HUES64 (cell line): ENCODE measurements around the gene TTC8.
"Not testable (repeated sequence)": the region's sequence is repeated elsewhere in the genome, so short reads cannot be mapped to it uniquely, and the experiment has no call there.

Experiments
- H3K27ac ChIP-seq: 2 replicates; pipeline ENCODE4 v1.7.0; 2013; ENCODE audit warnings: low read depth, low read length, inconsistent platforms
- H3K27me3 ChIP-seq: 2 replicates; pipeline ENCODE4 v1.6.1; 2013; ENCODE audit warnings: mild to moderate bottlenecking, low read length; ENCODE audit not compliant: insufficient read depth
- H3K36me3 ChIP-seq: 2 replicates; pipeline ENCODE4 v1.6.1; 2013; ENCODE audit warnings: mild to moderate bottlenecking, low read length; ENCODE audit not compliant: insufficient read depth
- H3K4me1 ChIP-seq: 2 replicates; pipeline ENCODE4 v1.6.1; 2013; ENCODE audit warnings: mild to moderate bottlenecking, low read length, moderate library complexity; ENCODE audit not compliant: insufficient read depth
- H3K4me3 ChIP-seq: 2 replicates; pipeline ENCODE4 v1.5.1; 2013; ENCODE audit warnings: mild to moderate bottlenecking, low read length, moderate library complexity
- H3K9ac ChIP-seq: 2 replicates; pipeline ENCODE4 v1.6.1; 2013; ENCODE audit warnings: mild to moderate bottlenecking, low read depth, low read length
- H3K9me3 ChIP-seq: 2 replicates; pipeline ENCODE4 v1.6.1; 2013; ENCODE audit warnings: low read depth, low read length; ENCODE audit not compliant: insufficient read depth
- whole genome bisulfite sequencing: fragments of 150-250, 120-280 bp; methylation state at CpG from one replicate; pipeline ENCODE4 v1.1.7; 2013; ENCODE audit warnings: missing lambda C conversion rate; 5-methylcytosine and 5-hydroxymethylcytosine counted together

TTC8 gene

GRCh38 chr14:88842414-88842813 is 18.0 kb downstream of the TTC8 start:
- H3K9ac ChIP-seq, result no peak overlapping the region
- H3K27me3 ChIP-seq, result no peaks in the 10 kb centered on the region
- H3K36me3 ChIP-seq, result peaks cover 6% of the 10 kb centered on the region; the same call in 1 of the 2 replicates
- H3K4me3 ChIP-seq, result no peak overlapping the region
- WGBS, result 79% methylated on average over 1 of the region's 1 CpG
- no peaks in the 10 kb centered on the region for H3K9me3 ChIP-seq
- no peaks in the 10 kb centered on the region; the same call in 1 of the 2 replicates for H3K4me1 ChIP-seq
- H3K27ac ChIP-seq, result no peak overlapping the region

GRCh38 chr14:88844980-88845491 is 20.6 kb downstream of the TTC8 start:
- peaks cover 6% of the 10 kb centered on the region; the same call in 1 of the 2 replicates for H3K36me3 ChIP-seq
- no peak overlapping the region for H3K27ac ChIP-seq
- H3K4me1 ChIP-seq, result no peaks in the 10 kb centered on the region; the same call in 1 of the 2 replicates
- no peaks in the 10 kb centered on the region for H3K27me3 ChIP-seq
- H3K9ac ChIP-seq, result no peak overlapping the region
- WGBS, result 86% methylated on average over 2 of the region's 2 CpGs
- H3K9me3 ChIP-seq, result no peaks in the 10 kb centered on the region
- H3K4me3 ChIP-seq, result no peak overlapping the region

GRCh38 chr14:88848571-88848970 is 24.1 kb downstream of the TTC8 start:
- no peaks in the 10 kb centered on the region for H3K9me3 ChIP-seq
- no CpG with 5 or more reads among the region's 1 CpG for WGBS

GRCh38 chr14:88849716-88850115 is 25.3 kb downstream of the TTC8 start:
- Histone ChIP-seq H3K36me3 (peaks cover 5% of the 10 kb centered on the region; the same call in 1 of the 2 replicates), H3K27ac (no peak overlapping the region), H3K27me3 (no peaks in the 10 kb centered on the region), H3K4me1 (peaks cover 26% of the 10 kb centered on the region), H3K4me3 (no peak overlapping the region), H3K9me3 (no peaks in the 10 kb centered on the region), H3K9ac (no peak overlapping the region)
- 89% methylated on average over 1 of the region's 2 CpGs for WGBS

More at GRCh38 chr14:88848571-88848970, 24.1 kb downstream of the TTC8 start:
- Histone ChIP-seq H3K4me1 (peaks cover 26% of the 10 kb centered on the region), H3K27ac (no peak overlapping the region), H3K36me3 (no peaks in the 10 kb centered on the region), H3K27me3 (no peaks in the 10 kb centered on the region), H3K4me3 (no peak overlapping the region), H3K9ac (no peak overlapping the region)

GRCh38 chr14:88851587-88851986 is 27.1 kb downstream of the TTC8 start:
- Histone ChIP-seq H3K4me1 (peaks cover 26% of the 10 kb centered on the region), H3K27ac (no peak overlapping the region; the same call in 1 of the 2 replicates), H3K9me3 (no peaks in the 10 kb centered on the region), H3K27me3 (no peaks in the 10 kb centered on the region), H3K9ac (no peak overlapping the region; the same call in 1 of the 2 replicates), H3K36me3 (peaks cover 5% of the 10 kb centered on the region; the same call in 1 of the 2 replicates), H3K4me3 (0 out of 2 replicates have a peak overlapping the region, but pooled peaks have one; percentile 2)
- WGBS, result 65% methylated on average over 1 of the region's 1 CpG

GRCh38 chr14:88852632-88853031 is 28.2 kb downstream of the TTC8 start:
- no peaks in the 10 kb centered on the region for H3K9me3 ChIP-seq
- peaks cover 26% of the 10 kb centered on the region for H3K4me1 ChIP-seq
- H3K27me3 ChIP-seq, result no peaks in the 10 kb centered on the region
- WGBS, result 100% methylated on average over 1 of the region's 1 CpG
- no peak overlapping the region for H3K4me3 ChIP-seq
- no peak overlapping the region for H3K9ac ChIP-seq
- H3K36me3 ChIP-seq, result peaks cover 8% of the 10 kb centered on the region; the same call in 1 of the 2 replicates
- no peak overlapping the region for H3K27ac ChIP-seq

- Histone ChIP-seq H3K27me3 (no peaks in the 10 kb centered on the region), H3K9ac (no peak overlapping the region), H3K4me3 (no peak overlapping the region), H3K4me1 (peaks cover 26% of the 10 kb centered on the region), H3K36me3 (peaks cover 12% of the 10 kb centered on the region; the same call in 1 of the 2 replicates), H3K27ac (0 out of 2 replicates have a peak overlapping the region, but pooled peaks have one; percentile 1), H3K9me3 (no peaks in the 10 kb centered on the region)
Measured at GRCh38 chr14:88853129-88853528, 28.7 kb downstream of the TTC8 start.

- H3K36me3 ChIP-seq, result peaks cover 32% of the 10 kb centered on the region
- peaks cover 15% of the 10 kb centered on the region for H3K4me1 ChIP-seq
- H3K4me3 ChIP-seq, result no peak overlapping the region
- H3K27ac ChIP-seq, result no peak overlapping the region
- H3K9ac ChIP-seq, result no peak overlapping the region
- 97% methylated on average over 1 of the region's 1 CpG for WGBS
- peaks cover 4% of the 10 kb centered on the region; the same call in 1 of the 2 replicates for H3K9me3 ChIP-seq
- no peaks in the 10 kb centered on the region for H3K27me3 ChIP-seq
Measured at GRCh38 chr14:88856786-88857366, 32.4 kb downstream of the TTC8 start.

GRCh38 chr14:88857861-88858260 is 33.4 kb downstream of the TTC8 start:
- H3K4me3 ChIP-seq, H3K27ac ChIP-seq, H3K4me1 ChIP-seq, H3K27me3 ChIP-seq, H3K9me3 ChIP-seq, H3K9ac ChIP-seq: not testable (repeated sequence)
- peaks cover 32% of the 10 kb centered on the region for H3K36me3 ChIP-seq
- WGBS, result 99% methylated on average over 3 of the region's 3 CpGs

- not testable (repeated sequence) for H3K4me1 ChIP-seq, H3K4me3 ChIP-seq, H3K9ac ChIP-seq, H3K27me3 ChIP-seq, H3K9me3 ChIP-seq, H3K27ac ChIP-seq
- 92% methylated on average over 2 of the region's 2 CpGs for WGBS
- peaks cover 33% of the 10 kb centered on the region for H3K36me3 ChIP-seq
Measured at GRCh38 chr14:88859118-88859517, 34.7 kb downstream of the TTC8 start.

GRCh38 chr14:88863167-88863566 is 38.7 kb downstream of the TTC8 start:
- H3K4me1 ChIP-seq, result no peaks in the 10 kb centered on the region
- peaks cover 24% of the 10 kb centered on the region for H3K36me3 ChIP-seq
- 80% methylated on average over 1 of the region's 1 CpG for WGBS

More at GRCh38 chr14:88863167-88863566, 38.7 kb downstream of the TTC8 start:
- peaks cover 4% of the 10 kb centered on the region; the same call in 1 of the 2 replicates for H3K9me3 ChIP-seq
- H3K9ac ChIP-seq, result no peak overlapping the region
- H3K27me3 ChIP-seq, result no peaks in the 10 kb centered on the region
- H3K4me3 ChIP-seq, result no peak overlapping the region
- H3K27ac ChIP-seq, result no peak overlapping the region
